M059J (cell line): ENCODE data around the gene PIEZO2. TPM values are rescaled to one million over a fixed set of nuclear protein-coding genes. Genes with fewer than 3 reads are reported as not detected.
"Not testable (repeated sequence)": the region's sequence is repeated elsewhere in the genome, so short reads cannot be mapped to it uniquely, and the experiment has no call there.

Experiments
- DNase-seq: peaks from one replicate; pipeline ENCODE4 v3.0.0-alpha.2; 2012; ENCODE audit warnings: low read depth
- total RNA-seq: library from RNA; depleted of rRNA; stranded (reverse); fragments of >200 nt; shearing (Covaris generic); gene quantifications from 2 replicates; pipeline ENCODE4 v1.2.3, GENCODE V29; 2014

The PIEZO2 gene
- total RNA-seq, 1 experiment from 2014 or later: 22.9 TPM

DNA sequence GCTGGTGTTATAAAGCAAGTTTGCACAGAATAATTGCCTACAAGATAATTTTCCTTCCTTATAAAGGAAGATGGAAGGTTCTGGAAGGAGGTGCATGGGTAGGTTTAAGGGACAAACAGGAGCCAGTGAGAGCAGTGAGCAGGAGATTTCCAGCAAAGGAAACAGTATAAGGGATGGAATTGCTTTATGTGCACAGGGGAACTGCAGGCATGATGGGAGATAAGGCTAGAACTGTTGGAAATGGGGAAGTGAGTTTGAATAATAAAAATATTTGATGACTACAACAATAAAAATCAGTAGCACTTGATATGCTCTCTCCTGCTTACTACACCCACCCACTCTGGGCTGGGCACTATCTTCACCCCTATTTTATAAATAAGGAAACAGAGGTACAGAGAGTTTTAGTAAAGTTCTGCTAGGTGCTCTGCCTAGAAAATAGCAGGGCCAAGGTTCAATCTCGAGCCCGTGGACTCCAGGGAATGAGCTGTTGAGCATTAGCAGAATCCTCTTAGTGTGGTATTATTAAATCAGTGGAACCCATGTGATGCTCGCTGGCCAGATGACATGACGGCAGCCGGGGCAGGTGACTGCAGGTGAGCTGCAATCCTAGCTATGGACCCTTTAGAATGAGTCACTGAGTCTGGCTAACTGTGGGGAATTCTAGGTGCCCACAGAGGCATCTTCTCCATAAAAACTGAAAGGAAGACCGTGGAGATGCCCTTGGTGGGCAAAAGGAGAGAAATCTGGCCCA is 302.5 kb downstream of the PIEZO2 start:
- no peak for DNase-seq

DNA sequence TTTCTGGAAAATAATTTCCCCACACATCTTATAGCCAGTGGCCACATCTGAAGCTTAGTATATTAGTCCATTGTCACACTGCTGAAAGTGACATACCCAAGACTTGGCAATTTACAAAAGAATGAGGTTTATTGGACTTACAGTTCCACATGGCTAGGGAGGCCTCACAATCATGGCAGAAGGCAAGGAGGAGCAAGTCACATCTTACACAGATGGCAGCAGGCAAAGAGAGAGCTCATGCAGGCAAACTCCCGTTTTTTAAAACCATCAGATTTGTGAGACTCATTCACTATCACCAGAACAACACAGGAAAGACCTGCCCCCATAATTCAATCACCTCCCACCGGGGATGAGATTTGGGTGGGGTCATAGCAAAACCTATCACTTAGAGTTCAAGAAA is 303.3 kb downstream of the PIEZO2 start:
- not testable (repeated sequence) for DNase-seq

DNA sequence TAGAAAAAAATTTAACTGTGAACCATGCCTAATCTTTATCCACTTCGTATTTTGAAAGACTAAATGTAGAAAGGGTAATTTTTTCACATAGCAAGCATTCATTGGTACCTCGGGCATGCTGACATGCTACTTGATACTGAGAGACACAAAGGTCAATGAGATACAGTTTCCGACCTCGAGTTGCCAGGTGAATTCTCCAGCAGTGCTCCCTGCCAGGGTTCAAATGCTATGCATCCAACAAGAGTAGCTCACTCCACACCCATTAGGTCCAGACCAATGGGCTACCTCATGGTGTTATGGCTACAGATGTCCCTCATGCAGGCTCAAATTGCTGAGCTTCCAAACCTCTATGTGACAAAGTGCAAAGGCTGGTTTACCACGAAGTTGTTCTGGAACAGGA is 305.8 kb downstream of the PIEZO2 start:
- no peak for DNase-seq

DNA sequence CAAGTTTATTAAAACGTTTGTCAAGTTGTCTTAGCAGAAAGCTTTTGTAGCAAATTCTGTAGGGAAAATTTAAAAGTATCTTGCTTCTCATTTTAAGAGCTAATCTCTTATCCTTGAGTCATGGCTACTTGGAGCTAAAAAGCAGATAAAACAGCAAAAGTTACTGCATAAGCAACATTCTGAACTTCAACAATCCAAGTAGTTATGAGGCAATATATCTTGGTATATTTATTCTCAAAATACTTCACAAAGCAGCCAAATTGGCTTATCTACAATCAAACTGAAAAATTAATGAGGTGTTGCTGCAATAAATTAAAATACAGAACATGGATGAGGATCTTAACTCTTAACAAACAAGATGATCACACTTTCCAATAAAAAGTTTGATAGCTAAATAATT is 306.5 kb downstream of the PIEZO2 start:
- DNase-seq: no peak

DNA sequence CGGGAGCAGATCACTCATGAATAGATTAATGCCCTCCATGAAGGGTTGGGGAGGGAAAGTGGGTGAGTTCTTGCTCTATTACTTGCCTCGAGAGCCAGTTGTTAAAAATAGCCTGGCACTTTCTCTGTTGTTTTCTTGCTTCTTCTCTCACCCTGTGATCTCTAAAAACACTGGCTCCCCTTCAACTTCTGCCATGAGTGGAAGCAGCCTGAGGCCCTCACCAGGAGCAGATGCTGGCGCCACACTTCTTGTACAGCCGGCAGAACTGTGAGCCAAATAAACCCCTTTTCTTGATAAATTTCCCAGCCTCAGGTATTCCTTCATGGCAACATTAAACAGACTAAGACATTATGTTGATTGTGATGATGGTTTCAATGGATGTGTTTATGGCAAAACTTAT is 307.0 kb downstream of the PIEZO2 start:
- DNase-seq: no peak

DNA sequence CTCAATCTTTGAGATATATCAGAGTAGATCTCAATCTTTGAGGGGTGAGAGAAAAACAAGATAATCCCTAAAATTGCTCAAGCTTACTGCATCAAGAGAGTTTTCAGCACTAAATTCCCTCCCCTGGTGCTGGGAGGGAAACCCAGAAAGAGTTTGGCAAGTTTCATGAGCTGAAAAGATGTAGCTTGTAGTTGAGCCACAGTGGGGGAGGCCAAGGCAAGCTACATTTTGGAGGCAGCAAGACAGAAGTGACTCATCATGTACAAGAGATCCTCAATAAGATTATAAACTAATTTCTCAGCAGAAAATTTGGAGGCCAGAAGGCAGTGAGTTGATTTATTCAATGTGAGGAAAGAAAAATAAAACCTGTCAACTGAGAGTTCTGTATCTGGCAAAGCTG is 308.2 kb downstream of the PIEZO2 start:
- peak; percentile 68 for DNase-seq

DNA sequence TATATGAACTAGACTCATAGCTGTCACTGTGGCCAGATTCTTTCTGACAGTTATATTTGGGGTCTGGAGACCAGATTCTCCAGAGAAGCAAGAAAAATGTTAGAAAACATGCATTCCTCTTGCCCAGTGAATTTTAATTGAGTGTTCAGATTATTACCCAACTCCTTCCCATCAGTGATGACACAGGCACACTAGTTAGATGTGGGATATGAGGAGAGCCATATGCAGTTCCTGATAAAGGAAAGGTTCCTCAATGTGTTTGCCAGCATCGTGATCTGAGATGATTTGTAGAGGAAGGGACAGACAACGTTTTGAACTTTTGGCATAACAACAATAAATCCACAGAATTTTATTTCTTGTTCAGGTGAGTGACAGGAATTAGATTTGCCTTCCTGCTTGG is 308.6 kb downstream of the PIEZO2 start:
- no peak for DNase-seq

DNA sequence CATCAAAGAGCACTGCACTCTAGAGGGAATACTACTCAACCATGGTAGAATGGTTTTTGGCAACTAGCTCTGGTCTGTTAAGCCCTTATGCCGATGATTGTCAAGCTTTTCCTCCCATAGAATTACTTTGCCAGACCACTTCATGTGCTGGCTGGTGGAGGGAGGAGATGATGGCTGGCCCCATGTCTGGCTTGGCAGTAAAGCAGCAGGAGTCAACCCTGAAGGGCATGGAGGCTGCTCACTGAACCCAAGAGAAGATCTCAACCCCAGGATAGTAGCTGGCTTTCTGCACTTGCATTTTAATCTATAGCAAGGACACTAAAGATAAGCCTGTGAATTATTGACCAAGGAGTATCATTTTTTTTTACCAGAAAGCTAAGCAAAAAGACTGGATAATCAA is 309.9 kb downstream of the PIEZO2 start:
- DNase-seq: no peak

DNA sequence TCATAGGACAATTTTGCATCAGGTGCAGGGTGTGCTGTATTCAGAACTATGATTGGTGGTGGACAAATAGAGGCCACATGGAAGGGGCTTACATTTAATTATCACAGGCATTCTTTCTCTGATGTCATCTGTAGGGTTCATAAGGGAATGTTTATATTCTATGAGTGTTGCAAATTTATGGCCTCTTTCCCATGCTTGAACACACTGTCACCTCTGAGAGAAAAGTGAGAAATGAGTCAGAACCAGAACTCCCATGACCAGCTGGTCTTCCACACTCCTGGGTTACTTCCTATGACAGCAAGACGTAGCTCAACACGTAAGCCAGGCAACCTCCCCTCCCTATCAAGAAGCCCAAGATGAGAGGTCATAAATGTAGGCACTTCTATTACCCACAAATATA is 310.8 kb downstream of the PIEZO2 start:
- DNase-seq: peak; percentile 37

DNA sequence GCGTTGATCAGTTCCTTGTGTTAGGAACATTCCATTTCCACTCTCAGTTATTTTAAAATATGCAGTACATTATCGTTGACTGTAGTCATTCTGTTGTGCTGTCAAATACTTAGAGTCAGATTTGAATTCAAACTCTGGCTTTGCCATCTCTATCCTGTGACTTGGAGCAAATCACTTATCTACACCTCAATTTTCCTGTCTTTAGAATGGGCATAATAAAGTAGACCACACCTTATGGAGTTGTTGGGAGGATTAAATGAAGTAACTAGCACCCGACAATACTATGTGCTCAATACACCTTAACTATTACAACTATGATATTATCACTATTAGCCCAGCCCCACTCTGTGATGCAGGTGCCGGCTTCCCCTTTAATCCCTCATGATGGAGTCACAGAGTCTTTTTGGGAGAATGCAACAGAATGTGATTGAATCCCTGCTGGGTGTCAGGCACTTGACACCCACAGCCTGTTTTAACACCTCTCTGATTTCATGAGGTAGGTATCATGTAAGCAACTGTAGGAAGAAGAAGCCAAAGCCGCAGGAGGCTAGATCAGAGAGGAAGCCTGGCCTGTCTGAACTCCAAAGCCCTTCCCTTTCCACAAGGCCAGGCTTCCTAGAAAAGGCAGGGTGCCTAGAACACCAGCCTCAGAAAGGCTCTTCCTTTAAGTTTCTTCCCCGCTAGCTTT is 315.1 kb downstream of the PIEZO2 start:
- no peak for DNase-seq

DNA sequence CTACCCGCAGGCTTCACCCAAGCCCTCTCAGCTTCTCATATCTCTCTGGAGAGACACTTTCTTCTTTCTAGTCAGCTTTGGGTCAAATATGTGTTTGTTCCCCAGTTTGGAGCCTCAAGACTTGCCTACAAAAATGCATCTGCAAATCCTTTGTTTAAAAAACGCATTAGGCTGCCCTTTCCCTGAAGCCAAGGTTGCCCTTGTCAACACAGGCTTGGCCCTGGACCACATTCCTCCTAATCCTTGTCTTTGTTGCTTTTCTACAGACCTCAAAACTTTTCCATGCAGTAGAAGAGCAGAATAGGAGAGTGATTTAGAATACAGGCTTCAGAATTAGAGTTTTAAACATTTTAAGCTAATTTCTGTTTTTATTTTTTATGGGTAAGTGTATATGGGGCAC is 315.7 kb downstream of the PIEZO2 start:
- DNase-seq: no peak

DNA sequence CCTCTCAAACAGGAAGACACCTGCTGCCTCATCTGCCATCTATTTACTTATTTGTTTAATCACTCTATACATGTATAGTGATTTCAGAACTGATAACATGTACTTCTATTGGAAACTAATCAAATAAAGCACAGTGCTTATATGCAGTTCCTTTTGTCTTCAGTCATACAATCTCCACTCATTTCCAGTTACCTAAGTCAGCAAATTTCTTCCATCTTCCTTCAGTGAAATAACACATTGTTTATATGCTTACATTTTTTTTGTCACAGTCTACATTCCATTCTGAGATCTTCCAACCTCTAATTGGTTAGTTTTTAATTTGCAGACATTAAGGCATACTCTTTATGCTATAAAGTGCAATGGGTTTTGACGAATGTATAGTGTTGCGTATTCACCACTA is 323.0 kb downstream of the PIEZO2 start:
- DNase-seq: no peak

DNA sequence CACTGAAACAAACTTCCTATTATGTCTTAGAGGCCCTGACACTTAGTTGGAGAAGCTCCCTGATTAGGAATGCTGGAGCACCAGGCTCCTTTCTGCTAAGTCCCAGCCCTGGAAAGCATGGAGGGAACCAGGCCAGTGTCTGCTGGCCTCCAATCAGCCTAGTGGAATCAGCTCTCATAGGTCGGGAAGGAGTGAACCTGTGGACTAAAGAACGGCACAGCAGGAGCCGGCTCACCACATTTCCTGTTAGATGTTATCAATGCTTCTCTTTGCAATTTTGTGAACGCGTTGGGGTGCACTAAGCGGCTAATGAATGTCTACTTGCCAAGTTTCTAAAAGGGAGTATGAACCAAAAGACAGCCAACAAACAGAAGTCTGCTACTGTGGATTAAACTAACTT is 326.9 kb downstream of the PIEZO2 start:
- DNase-seq: peak; percentile 69

DNA sequence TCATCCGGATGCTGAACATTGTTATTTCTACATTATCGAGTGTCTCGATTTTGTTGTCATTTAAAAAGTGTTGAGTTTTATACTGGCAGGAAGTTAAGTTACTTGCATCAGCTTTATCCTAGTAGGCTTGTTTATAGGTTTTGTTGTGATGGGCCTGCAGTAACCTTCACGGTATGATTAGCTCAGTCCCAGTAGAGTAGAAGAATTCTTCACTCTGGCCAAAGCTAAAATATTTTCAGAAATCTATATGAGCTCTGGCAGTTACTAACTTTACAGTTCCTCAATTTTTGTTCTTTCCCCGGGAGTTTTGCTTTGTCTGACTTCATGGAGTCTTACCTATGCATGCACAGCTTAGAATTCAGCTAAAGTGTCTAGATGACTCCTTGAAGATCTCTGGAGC is 328.7 kb downstream of the PIEZO2 start:
- no peak for DNase-seq

DNA sequence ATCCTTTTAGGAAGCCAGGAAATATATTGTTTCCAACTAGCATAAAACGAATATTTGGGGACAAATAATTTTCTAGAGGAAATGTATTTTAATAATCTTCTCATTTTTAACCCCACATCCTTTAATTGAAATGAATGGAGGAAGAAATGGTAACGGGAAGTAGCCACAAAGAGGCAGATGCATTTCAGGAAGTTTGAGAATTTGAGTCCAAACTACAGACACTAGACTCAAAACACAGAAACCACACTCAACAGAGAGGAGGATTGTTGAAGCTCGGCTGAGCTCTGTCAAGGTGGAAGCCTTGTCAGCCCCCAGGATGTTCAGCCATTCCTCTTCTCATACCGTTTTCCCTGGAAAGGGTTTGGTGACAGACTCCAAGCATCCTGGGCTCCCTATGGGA is 335.0 kb downstream of the PIEZO2 start:
- no peak for DNase-seq

DNA sequence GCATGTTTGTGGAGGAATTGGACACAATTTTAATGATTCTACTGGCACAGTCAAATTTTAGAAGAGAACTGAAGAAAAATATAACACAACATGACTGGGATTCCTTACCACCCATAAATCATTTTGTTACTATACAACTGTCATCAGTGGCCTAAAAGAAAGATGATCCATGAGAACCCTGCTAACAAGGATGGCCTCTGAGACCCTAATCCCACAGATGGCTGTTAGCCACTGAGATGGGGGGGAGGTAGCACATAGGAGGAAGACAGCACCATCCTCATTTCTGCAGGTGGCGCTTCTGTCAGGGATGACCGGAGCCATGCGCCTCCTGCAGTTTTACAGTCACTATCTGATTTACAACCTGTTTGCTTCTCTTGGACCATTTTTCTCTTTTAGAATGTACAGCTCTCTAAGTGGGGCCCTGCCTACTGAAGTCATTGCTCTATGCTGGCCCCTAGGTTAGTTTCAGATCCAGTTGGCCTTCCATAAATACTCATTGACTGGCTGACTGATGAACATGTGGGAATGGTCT is 343.7 kb downstream of the PIEZO2 start:
- DNase-seq: no peak

DNA sequence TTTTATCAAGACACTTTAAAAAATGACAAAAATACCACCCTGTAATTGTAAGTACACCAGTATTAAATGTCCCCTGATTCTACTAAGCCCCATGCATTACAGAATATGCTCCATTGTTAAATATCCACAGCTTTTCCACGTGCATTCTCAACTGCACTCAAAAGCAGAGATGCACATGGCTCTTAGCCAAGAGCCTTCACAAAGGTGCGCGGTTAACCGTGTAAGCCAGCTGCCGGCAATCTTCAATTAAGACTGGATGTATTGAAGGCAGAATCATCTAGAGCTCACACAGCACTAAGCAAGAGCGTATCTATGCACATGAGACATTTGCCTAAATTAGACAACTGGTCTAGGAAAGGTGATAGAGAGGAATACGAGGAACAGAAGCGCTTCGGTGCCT is 345.2 kb downstream of the PIEZO2 start:
- DNase-seq: no peak

DNA sequence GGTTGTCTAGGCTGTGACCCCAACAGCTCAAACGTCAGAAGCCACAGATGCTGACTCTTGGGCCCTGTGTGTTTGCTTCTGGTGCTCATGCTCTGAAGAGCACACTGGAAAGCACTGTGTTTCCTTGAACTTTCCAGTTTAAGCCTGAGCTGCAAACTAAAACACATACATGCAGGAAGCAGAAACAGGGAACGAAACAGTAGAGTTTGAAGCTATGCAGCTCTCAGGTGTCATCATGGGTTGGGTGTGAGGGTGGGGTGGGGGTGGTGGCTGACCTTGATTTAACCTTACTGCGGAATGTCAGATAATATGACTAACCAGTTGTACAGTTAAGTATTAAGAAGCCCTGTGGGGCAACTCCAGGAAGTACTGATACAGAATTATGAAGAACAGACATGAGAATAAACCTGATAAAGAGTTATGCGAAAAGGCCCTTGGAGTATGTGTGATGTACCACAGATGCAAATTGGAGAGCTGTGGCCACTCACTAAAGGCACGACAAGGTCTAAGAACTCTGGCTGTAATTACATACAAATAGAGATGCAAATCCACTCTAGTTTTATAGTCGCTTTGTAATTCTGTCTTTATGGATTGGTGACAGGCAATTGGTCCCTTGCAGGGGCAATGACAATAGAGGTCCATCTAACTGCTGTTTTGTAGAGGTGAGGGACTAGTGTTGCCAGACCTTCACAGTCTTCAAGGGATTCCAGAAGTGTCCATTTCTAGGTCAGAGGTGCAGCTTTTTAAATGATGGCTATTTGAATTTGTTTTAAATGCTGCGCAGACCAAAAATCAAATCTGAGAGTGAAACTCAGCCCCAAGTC is 350.4 kb downstream of the PIEZO2 start:
- peak; percentile 65 for DNase-seq

DNA sequence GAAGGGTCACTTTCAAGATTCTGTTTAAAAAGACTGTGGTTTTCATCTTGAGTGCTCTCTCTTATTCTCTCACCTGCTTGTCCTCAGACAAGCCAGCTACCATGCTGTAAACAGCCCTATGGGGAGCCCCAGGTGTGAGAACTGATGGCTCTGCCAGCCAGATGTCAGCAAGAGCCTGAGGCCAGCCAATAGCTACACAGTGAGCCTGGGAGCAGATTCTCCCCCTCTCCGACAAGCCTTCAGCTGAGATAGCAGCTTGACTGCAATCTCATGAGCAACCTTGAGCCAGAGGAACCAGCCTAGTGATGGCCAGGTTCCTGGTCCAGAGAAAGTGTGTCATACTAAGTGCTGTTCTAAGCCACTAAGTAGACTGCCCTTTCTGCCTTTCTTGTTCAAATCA is 351.5 kb downstream of the PIEZO2 start:
- DNase-seq: no peak

DNA sequence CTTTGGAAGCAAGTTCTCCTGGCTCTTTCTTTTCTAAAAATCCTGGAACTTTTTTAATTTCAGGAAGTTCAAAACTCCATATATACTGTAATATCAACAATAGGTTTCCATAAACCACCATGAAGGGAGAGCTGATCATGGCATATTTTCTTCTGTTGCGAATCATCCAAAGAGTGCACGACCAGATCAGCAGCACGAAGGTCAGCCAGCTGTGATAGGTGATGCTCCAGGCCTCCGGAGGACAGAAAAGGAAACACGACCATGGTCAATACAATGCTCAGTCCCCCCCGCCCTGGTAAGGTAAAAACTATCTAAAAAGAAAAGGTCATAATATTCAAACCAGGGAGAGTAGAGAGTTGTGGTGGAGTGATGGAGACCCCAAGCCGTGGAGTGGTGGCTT is 354.6 kb downstream of the PIEZO2 start:
- DNase-seq: no peak

DNA sequence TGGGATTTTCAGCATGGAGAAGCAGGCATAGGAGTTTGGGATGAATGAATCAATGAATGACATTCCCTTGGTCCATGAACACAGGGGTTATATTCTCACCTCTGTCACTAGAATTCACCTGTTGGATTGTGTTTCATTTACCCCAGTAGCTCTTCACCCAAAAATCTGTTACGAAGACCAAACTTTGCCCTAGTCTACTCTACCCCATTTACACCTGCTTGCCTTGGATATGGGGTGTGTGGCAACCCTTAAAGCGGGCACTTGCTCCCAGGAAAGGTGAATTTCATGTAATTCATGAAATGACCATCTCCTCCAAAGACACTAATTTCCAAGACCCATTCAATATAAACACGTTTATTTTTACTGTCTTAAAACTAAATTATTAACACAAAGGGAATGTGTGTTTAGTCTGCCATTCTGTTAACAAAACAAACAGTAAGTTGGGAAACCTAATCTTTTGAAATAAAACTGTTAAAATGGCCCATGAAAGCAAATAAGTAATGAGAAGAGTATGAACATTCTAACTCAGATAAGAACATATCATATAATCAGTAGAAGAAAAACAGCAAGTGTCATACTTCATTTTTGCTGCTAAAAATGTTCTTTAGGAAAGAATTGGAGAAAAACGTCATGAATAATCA is 355.5 kb downstream of the PIEZO2 start:
- no peak for DNase-seq

DNA sequence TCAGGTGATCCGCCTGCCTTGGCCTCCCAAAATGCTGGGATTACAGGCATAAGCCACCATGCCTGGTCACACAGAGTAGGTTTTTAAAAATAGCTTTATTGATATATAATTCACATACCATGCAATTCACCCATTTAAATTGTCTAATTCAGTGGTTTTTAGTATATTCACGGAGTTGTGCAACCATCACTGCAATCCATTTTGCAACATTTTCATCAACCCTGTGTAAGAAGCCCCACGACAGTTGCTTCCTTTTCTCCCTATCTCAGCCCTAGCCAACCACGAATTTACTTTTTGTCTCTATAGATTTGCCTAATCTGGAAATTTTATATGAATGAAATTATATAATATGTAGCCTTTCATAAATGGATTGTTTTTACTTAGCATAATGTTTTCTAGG is 357.2 kb downstream of the PIEZO2 start:
- no peak for DNase-seq
